ENCODE measurements around the gene DCTN3.

DCTN3 gene

GRCh38 chr9:34570809-34571480, 49.4 kb downstream of the DCTN3 start:
- DNase-seq = no peak

- no peak for DNase-seq
Measured at GRCh38 chr9:34570376-34570775, 49.9 kb downstream of the DCTN3 start.

GRCh38 chr9:34568774-34569173, 51.5 kb downstream of the DCTN3 start:
- DNase-seq = no peak

- DNase-seq = no peak
Measured at GRCh38 chr9:34568133-34568532, 52.2 kb downstream of the DCTN3 start.

GRCh38 chr9:34566972-34567371, 53.3 kb downstream of the DCTN3 start:
- DNase-seq = no peak

- no peak for DNase-seq
Measured at GRCh38 chr9:34566322-34566721, 54.0 kb downstream of the DCTN3 start.

- DNase-seq = no peak
Measured at GRCh38 chr9:34565856-34566255, 54.4 kb downstream of the DCTN3 start.

- DNase-seq = no peak
Measured at GRCh38 chr9:34564617-34565016, 55.7 kb downstream of the DCTN3 start.

Measured in hematopoietic multipotent progenitor cell treated with erythropoietin and hydrocortisone succinate and interleukin-3 and kit ligand, for 4 days (in vitro differentiated cells).